Caco-2 (cell line): ENCODE results near the gene ANO1. TPM values are rescaled to one million over a fixed set of nuclear protein-coding genes. Genes with fewer than 3 reads are reported as not detected.

ENCODE experiments used
- BruUV-seq: library from RNA; stranded (reverse); fragments of 400-500 nt; replicated peaks from 2 replicates; lab custom pipeline; 2021; lab: Mats Ljungman, UMichigan
- CTCF ChIA-PET: fragments of 300-600 bp; sonication (Branson Sonifier 250); formaldehyde crosslinking; loops from one replicate; lab custom pipeline; 2022; ENCODE audit warnings: antibody characterized with exemption; lab: Charles Lee
- POLR2A ChIA-PET: fragments of 300-600 bp; sonication (Branson Sonifier 250); formaldehyde crosslinking; loops from one replicate; lab custom pipeline; 2022; ENCODE audit warnings: antibody characterized with exemption; lab: Charles Lee
- DNase-seq, 2 experiments: peaks; one replicate each; pipeline versions ENCODE4 v3.0.0 to v3.0.0-alpha.2; 2020 to 2022
- H3K27me3 ChIP-seq: replicated peaks from 2 replicates; pipeline ENCODE4 v1.6.0; 2011; ENCODE audit warnings: low read length; ENCODE audit not compliant: control insufficient read depth, insufficient read depth
- H3K36me3 ChIP-seq: 2 replicates; pipeline ENCODE4 v1.5.1; 2011; ENCODE audit warnings: low read length; ENCODE audit not compliant: control insufficient read depth, insufficient read depth
- H3K4me1 ChIP-seq: fragments of 250-450 bp; sonication (Bioruptor Pico); 2 replicates; pipeline ENCODE4 v1.5.1; 2020; ENCODE audit warnings: mild to moderate bottlenecking
- H3K4me3 ChIP-seq: 2 replicates; pipeline ENCODE4 v1.5.1; 2011; ENCODE audit warnings: low read depth, mild to moderate bottlenecking, control low read depth, low read length
- H3K9me3 ChIP-seq: fragments of 250-450 bp; sonication (Bioruptor Pico); 2 replicates; pipeline ENCODE4 v1.5.1; 2020; ENCODE audit warnings: mild to moderate bottlenecking, moderate library complexity
- H3K27ac Mint-ChIP-seq: one replicate; pipeline ENCODE4 v1.8.0; 2022; ENCODE audit warnings: mixed read lengths; ENCODE audit not compliant: unreplicated experiment
- H3K27me3 Mint-ChIP-seq: one replicate; pipeline ENCODE4 v1.8.0; 2022; ENCODE audit warnings: mixed read lengths; ENCODE audit not compliant: insufficient read depth, unreplicated experiment
- H3K36me3 Mint-ChIP-seq: one replicate; pipeline ENCODE4 v1.8.0; 2022; ENCODE audit warnings: mild to moderate bottlenecking, mixed read lengths; ENCODE audit not compliant: insufficient read depth, unreplicated experiment
- H3K4me1 Mint-ChIP-seq: one replicate; pipeline ENCODE4 v1.8.0; 2022; ENCODE audit warnings: low read depth, mixed read lengths; ENCODE audit not compliant: unreplicated experiment
- H3K4me3 Mint-ChIP-seq: one replicate; pipeline ENCODE4 v1.8.0; 2022; ENCODE audit warnings: mild to moderate bottlenecking, moderate library complexity, mixed read lengths; ENCODE audit not compliant: unreplicated experiment
- H3K9me3 Mint-ChIP-seq: one replicate; pipeline ENCODE4 v1.8.0; 2022; ENCODE audit warnings: mixed read lengths; ENCODE audit not compliant: unreplicated experiment
- intact Hi-C: fragments of 100-400 bp; cut with micrococcal nuclease; formaldehyde crosslinking; loops from one replicate; pipeline ENCODE4 v1.10.0; 2022; ENCODE audit not compliant: unreplicated experiment
- total RNA-seq: library from RNA; stranded (reverse); gene quantifications from 2 replicates; pipeline ENCODE4 v1.2.3, GENCODE V29; 2022
- TF ChIP-seq, protein P1 (sequence below), 2 experiments: fragments of 200-600 bp in 1 of 2; IDR thresholded peaks; 1 replicate in 1 of 2; 2 replicates in 1 of 2; pipeline versions ENCODE4 v1.5.1 to v1.8.0; 2011 to 2022; ENCODE audit warnings: antibody characterized with exemption in 1 of 2, control low read depth in 1 of 2, inconsistent platforms in 1 of 2, low read depth in 1 of 2, low read length in 1 of 2, mild to moderate bottlenecking in 1 of 2, moderate library complexity in 1 of 2; ENCODE audit not compliant: insufficient read depth in 1 of 2, severe bottlenecking in 1 of 2, unreplicated experiment in 1 of 2

ANO1 gene
- total RNA-seq, 1 experiment from 2014 or later, result 8.4 TPM

DNA sequence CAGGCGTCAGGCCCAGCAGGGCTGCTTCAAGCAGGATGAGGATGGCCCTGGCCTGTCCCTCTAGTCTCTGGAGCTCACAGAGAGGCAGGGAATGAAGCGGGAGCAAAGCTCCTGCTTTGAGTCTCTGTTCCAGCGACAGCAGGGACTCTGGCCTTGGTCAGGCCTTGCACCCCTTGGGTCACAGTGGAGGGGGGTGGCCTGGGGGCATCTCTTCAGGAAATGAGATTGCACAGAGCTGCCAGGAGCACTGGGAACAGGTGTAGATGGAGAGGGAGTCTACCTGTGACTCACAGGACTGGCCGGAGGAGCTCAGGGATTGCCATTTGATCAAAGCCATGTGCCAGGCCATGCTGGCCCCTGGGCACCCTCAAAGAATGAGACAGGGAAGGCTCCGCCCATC lies 1.6 kb downstream of the ANO1 start:
- Histone ChIP-seq H3K27me3 (peaks cover 3% of the 10 kb centered on the region; the same call in 1 of the 2 replicates), H3K4me1 (peaks cover 11% of the 10 kb centered on the region; the same call in 1 of the 2 replicates), H3K36me3 (no peaks in the 10 kb centered on the region), H3K9me3 (no peaks in the 10 kb centered on the region), H3K4me3 (no peak overlapping the region)
- CTCF ChIA-PET, result interaction anchor here (0.8 to 1.7 kb wide), 4 partner anchors 12 to 161 kb away, joined by 3 to 5 read pairs (median 4); no protein-coding TSS in a partner anchor
- H3K9me3 Mint-ChIP-seq, result no peaks in the 10 kb centered on the region
- no peaks in the 10 kb centered on the region for H3K36me3 Mint-ChIP-seq
- POLR2A ChIA-PET, result no interaction called here
- BruUV-seq, result no TSS peak
- DNase-seq, result no peak
- intact Hi-C loops, result no loop called here
- H3K4me1 Mint-ChIP-seq, result no peaks in the 10 kb centered on the region
- TF ChIP-seq, protein P1, sequence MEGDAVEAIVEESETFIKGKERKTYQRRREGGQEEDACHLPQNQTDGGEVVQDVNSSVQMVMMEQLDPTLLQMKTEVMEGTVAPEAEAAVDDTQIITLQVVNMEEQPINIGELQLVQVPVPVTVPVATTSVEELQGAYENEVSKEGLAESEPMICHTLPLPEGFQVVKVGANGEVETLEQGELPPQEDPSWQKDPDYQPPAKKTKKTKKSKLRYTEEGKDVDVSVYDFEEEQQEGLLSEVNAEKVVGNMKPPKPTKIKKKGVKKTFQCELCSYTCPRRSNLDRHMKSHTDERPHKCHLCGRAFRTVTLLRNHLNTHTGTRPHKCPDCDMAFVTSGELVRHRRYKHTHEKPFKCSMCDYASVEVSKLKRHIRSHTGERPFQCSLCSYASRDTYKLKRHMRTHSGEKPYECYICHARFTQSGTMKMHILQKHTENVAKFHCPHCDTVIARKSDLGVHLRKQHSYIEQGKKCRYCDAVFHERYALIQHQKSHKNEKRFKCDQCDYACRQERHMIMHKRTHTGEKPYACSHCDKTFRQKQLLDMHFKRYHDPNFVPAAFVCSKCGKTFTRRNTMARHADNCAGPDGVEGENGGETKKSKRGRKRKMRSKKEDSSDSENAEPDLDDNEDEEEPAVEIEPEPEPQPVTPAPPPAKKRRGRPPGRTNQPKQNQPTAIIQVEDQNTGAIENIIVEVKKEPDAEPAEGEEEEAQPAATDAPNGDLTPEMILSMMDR (IDR thresholded peaks at IDR 0.05; ENCODE audit: insufficient read depth in 1 of 2, low read depth in 1 of 2, low read length in 1 of 2, severe bottlenecking in 1 of 2, unreplicated experiment in 1 of 2), result no peak
- no peak overlapping the region for H3K27ac Mint-ChIP-seq
- peak overlapping the region; percentile 52 for H3K4me3 Mint-ChIP-seq
- peaks cover 6% of the 10 kb centered on the region for H3K27me3 Mint-ChIP-seq

DNA sequence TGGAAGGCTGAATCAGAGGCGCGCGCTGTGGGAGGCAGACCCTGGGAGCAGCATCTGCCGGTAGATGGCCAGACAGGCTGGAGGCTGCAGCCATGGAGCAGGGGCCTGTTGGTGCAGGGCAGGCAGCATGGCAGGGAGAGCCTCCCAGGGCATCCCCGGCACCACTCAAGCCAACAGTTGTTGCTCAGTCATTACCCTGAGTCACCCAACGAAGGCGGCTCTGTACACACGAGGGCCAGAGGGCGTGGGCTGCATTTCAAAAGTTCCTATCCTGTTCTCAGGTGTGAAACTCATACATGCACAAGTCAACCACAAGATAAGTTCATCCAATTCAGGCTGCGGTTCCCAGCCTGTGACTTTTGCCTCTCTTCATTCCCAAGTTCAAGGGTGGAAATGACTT lies 2.6 kb downstream of the ANO1 start:
- Histone ChIP-seq H3K4me1 (peaks cover 18% of the 10 kb centered on the region), H3K4me3 (no peak overlapping the region), H3K9me3 (no peaks in the 10 kb centered on the region), H3K36me3 (no peaks in the 10 kb centered on the region), H3K27me3 (peaks cover 3% of the 10 kb centered on the region; the same call in 1 of the 2 replicates)
- no peak overlapping the region for H3K4me3 Mint-ChIP-seq
- no peak for DNase-seq
- no TSS peak for BruUV-seq
- peaks cover 6% of the 10 kb centered on the region for H3K4me1 Mint-ChIP-seq
- H3K27ac Mint-ChIP-seq, result no peak overlapping the region
- TF ChIP-seq, protein P1 (IDR thresholded peaks at IDR 0.05; ENCODE audit: insufficient read depth in 1 of 2, low read depth in 1 of 2, low read length in 1 of 2, severe bottlenecking in 1 of 2, unreplicated experiment in 1 of 2), result no peak
- no peaks in the 10 kb centered on the region for H3K9me3 Mint-ChIP-seq
- intact Hi-C loops, result no loop called here
- CTCF ChIA-PET, result interaction anchor here (1.3 to 1.7 kb wide), 2 partner anchors 138 to 162 kb away, joined by 4 to 5 read pairs; no protein-coding TSS in a partner anchor
- H3K27me3 Mint-ChIP-seq, result peaks cover 6% of the 10 kb centered on the region
- POLR2A ChIA-PET, result no interaction called here
- H3K36me3 Mint-ChIP-seq, result no peaks in the 10 kb centered on the region

DNA sequence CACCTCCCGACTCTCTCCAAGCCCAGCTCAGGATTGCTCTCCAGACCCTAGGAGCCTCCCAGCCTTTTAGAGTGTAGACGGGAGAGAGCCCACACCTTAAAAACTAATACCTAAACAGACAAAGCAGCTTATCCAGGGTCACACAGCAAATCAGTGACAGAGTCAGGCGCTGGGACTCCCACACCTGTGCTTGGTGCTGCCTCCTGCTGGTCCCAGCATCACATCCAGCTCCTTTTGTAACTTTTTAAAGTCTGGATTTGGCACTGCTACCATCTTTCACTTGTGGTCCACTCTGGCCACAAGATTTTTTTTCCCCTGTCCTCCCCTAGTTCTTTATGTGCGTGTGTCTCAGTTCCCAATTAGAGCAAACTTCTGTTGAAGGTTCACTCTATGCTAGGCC lies 4.7 kb downstream of the ANO1 start:
- no peaks in the 10 kb centered on the region for H3K9me3 ChIP-seq
- no peak overlapping the region for H3K4me3 ChIP-seq
- TF ChIP-seq, protein P1 (IDR thresholded peaks at IDR 0.05; ENCODE audit: insufficient read depth in 1 of 2, low read depth in 1 of 2, low read length in 1 of 2, severe bottlenecking in 1 of 2, unreplicated experiment in 1 of 2), result peak; percentile 48 to 53
- BruUV-seq, result no TSS peak
- no peak for DNase-seq
- no peak overlapping the region for H3K27ac Mint-ChIP-seq
- peaks cover 16% of the 10 kb centered on the region for H3K4me1 Mint-ChIP-seq
- H3K36me3 Mint-ChIP-seq, result no peaks in the 10 kb centered on the region
- intact Hi-C loops, result no loop called here
- peaks cover 23% of the 10 kb centered on the region for H3K4me1 ChIP-seq
- no peaks in the 10 kb centered on the region for H3K36me3 ChIP-seq
- H3K27me3 Mint-ChIP-seq, result peaks cover 4% of the 10 kb centered on the region
- ChIA-PET POLR2A (no interaction called here), CTCF (interaction anchor here (0.8 to 1.4 kb wide), 6 partner anchors 91 to 173 kb away, joined by 3 to 5 read pairs (median 4); no protein-coding TSS in a partner anchor)
- H3K27me3 ChIP-seq, result peaks cover 2% of the 10 kb centered on the region; the same call in 1 of the 2 replicates
- H3K9me3 Mint-ChIP-seq, result no peaks in the 10 kb centered on the region
- no peak overlapping the region for H3K4me3 Mint-ChIP-seq
